H9 (cell line): Measurements from ENCODE around the gene PARD6B. TPM values are rescaled to one million over a fixed set of nuclear protein-coding genes. Genes with fewer than 3 reads are reported as not detected.

Source experiments
- DNase-seq: peaks from one replicate; pipeline ENCODE4 v3.0.0-alpha.2; 2017
- H2AFZ ChIP-seq: one replicate; pipeline ENCODE4 v1.6.1; 2013; ENCODE audit warnings: mild to moderate bottlenecking, low read length, control low read depth, moderate library complexity
- H2AK5ac ChIP-seq: 2 replicates; pipeline ENCODE4 v1.6.1; 2013; ENCODE audit warnings: low read length, control low read depth, mixed read lengths; ENCODE audit not compliant: insufficient read length
- H2BK120ac ChIP-seq: one replicate; pipeline ENCODE4 v1.6.1; 2013; ENCODE audit warnings: low read depth, mild to moderate bottlenecking, low read length, control low read depth, inconsistent platforms; ENCODE audit not compliant: poor library complexity, severe bottlenecking
- H2BK12ac ChIP-seq: 2 replicates; pipeline ENCODE4 v1.6.1; 2013; ENCODE audit warnings: low read length, control low read depth, mixed read lengths, low read depth; ENCODE audit not compliant: insufficient read length
- H2BK15ac ChIP-seq: 2 replicates; pipeline ENCODE4 v1.6.1; 2013; ENCODE audit warnings: low read depth, low read length, control low read depth
- H2BK20ac ChIP-seq: one replicate; pipeline ENCODE4 v1.6.1; 2013; ENCODE audit warnings: low read depth, mild to moderate bottlenecking, low read length, control low read depth, inconsistent platforms; ENCODE audit not compliant: poor library complexity, severe bottlenecking
- H2BK5ac ChIP-seq: 2 replicates; pipeline ENCODE4 v1.6.1; 2013; ENCODE audit warnings: low read length, control low read depth, mixed read lengths; ENCODE audit not compliant: insufficient read length
- H3K14ac ChIP-seq: 2 replicates; pipeline ENCODE4 v1.6.1; 2013; ENCODE audit warnings: low read length, control low read depth; ENCODE audit not compliant: insufficient read depth
- H3K18ac ChIP-seq: 2 replicates; pipeline ENCODE4 v1.6.1; 2013; ENCODE audit warnings: low read depth, mild to moderate bottlenecking, mixed read lengths, low read length, control low read depth; ENCODE audit not compliant: insufficient read length
- H3K23ac ChIP-seq: 2 replicates; pipeline ENCODE4 v1.6.1; 2013; ENCODE audit warnings: low read length, control low read depth, mixed read lengths, low read depth; ENCODE audit not compliant: insufficient read length
- H3K23me2 ChIP-seq: 2 replicates; pipeline ENCODE4 v1.6.1; 2013; ENCODE audit warnings: low read depth, mild to moderate bottlenecking, mixed read lengths, low read length, control low read depth; ENCODE audit not compliant: insufficient read length, poor library complexity, severe bottlenecking
- H3K27ac ChIP-seq: 2 replicates; pipeline ENCODE4 v1.5.1; 2013; ENCODE audit warnings: low read length, control low read depth, mixed read lengths, low read depth; ENCODE audit not compliant: insufficient read length
- H3K27me3 ChIP-seq: 2 replicates; pipeline ENCODE4 v1.6.1; 2013; ENCODE audit warnings: low read length, control low read depth, inconsistent platforms; ENCODE audit not compliant: insufficient read depth
- H3K4ac ChIP-seq: 2 replicates; pipeline ENCODE4 v1.6.1; 2013; ENCODE audit warnings: low read depth, mild to moderate bottlenecking, control low read depth, inconsistent platforms, low read length, moderate library complexity
- H3K4me1 ChIP-seq: 2 replicates; pipeline ENCODE4 v1.6.1; 2013; ENCODE audit warnings: low read length, control low read depth, inconsistent platforms; ENCODE audit not compliant: insufficient read depth
- H3K4me2 ChIP-seq: 2 replicates; pipeline ENCODE4 v1.6.1; 2013; ENCODE audit warnings: low read length, control low read depth, mixed read lengths; ENCODE audit not compliant: insufficient read length, insufficient read depth
- H3K56ac ChIP-seq: 2 replicates; pipeline ENCODE4 v1.6.1; 2013; ENCODE audit warnings: low read depth, mild to moderate bottlenecking, mixed read lengths, low read length, control low read depth; ENCODE audit not compliant: insufficient read length
- H3K79me1 ChIP-seq: 2 replicates; pipeline ENCODE4 v1.6.1; 2013; ENCODE audit warnings: low read depth, mild to moderate bottlenecking, moderate library complexity, low read length, control low read depth, inconsistent platforms; ENCODE audit not compliant: insufficient read depth, poor library complexity, severe bottlenecking
- H3K79me2 ChIP-seq: 2 replicates; pipeline ENCODE4 v1.6.1; 2013; ENCODE audit warnings: low read length, control low read depth, inconsistent platforms; ENCODE audit not compliant: insufficient read depth
- H3K9ac ChIP-seq: 2 replicates; pipeline ENCODE4 v1.6.1; 2013; ENCODE audit warnings: low read length, control low read depth, mixed read lengths; ENCODE audit not compliant: insufficient read length; ENCODE audit errors: extremely low read depth
- H3K9me3 ChIP-seq: one replicate; pipeline ENCODE4 v1.6.1; 2013; ENCODE audit warnings: low read depth, low read length, inconsistent platforms; ENCODE audit not compliant: control insufficient read depth
- H3T11ph ChIP-seq: one replicate; pipeline ENCODE4 v1.6.1; 2013; ENCODE audit warnings: mild to moderate bottlenecking, low read length, control low read depth, inconsistent platforms
- H4K20me1 ChIP-seq: one replicate; pipeline ENCODE4 v1.6.1; 2013; ENCODE audit not compliant: control insufficient read depth, insufficient read length, insufficient read depth
- H4K5ac ChIP-seq: 2 replicates; pipeline ENCODE4 v1.6.1; 2013; ENCODE audit warnings: low read depth, mild to moderate bottlenecking, mixed read lengths, low read length, control low read depth; ENCODE audit not compliant: insufficient read length
- H4K8ac ChIP-seq: replicated peaks from 2 replicates; pipeline ENCODE4 v1.6.1; 2013; ENCODE audit warnings: low read length, control low read depth, mixed read lengths, low read depth; ENCODE audit not compliant: insufficient read length
- H4K91ac ChIP-seq: 2 replicates; pipeline ENCODE4 v1.6.1; 2013; ENCODE audit warnings: low read depth, mild to moderate bottlenecking, moderate library complexity, mixed read lengths, low read length, control low read depth; ENCODE audit not compliant: insufficient read length
- H3K27ac Mint-ChIP-seq, 3 experiments: 2 replicates in 2 of 3; 3 replicates in 1 of 3; pipeline ENCODE4 v1.8.0; 2020 to 2021; ENCODE audit warnings: mixed read lengths in 3 of 3, mild to moderate bottlenecking in 1 of 3, moderate library complexity in 1 of 3
- H3K27me3 Mint-ChIP-seq: 2 replicates; pipeline ENCODE4 v1.8.0; 2021; ENCODE audit warnings: low read depth, mild to moderate bottlenecking, moderate library complexity, mixed read lengths
- H3K36me3 Mint-ChIP-seq, 3 experiments: 2 replicates in 2 of 3; 3 replicates in 1 of 3; pipeline ENCODE4 v1.8.0; 2020 to 2021; ENCODE audit warnings: low read depth in 3 of 3, mixed read lengths in 3 of 3; ENCODE audit not compliant: insufficient read depth in 1 of 3
- H3K4me1 Mint-ChIP-seq, 2 experiments: 2 replicates each; pipeline ENCODE4 v1.8.0; 2020; ENCODE audit warnings: mixed read lengths in 2 of 2
- H3K4me3 Mint-ChIP-seq, 2 experiments: 2 replicates in 1 of 2; 3 replicates in 1 of 2; pipeline ENCODE4 v1.8.0; 2020 to 2021; ENCODE audit warnings: mild to moderate bottlenecking in 2 of 2, mixed read lengths in 2 of 2, moderate library complexity in 1 of 2
- H3K9me3 Mint-ChIP-seq, 2 experiments: 2 replicates in 1 of 2; 3 replicates in 1 of 2; pipeline ENCODE4 v1.8.0; 2020; ENCODE audit warnings: mild to moderate bottlenecking in 2 of 2, mixed read lengths in 2 of 2, moderate library complexity in 1 of 2
- WGBS: extraction: QIAGEN DNeasy Blood & Tissue Kit; methylation state at CpG from one replicate; pipeline ENCODE4 v1.1.7; 2013; ENCODE audit warnings: missing lambda C conversion rate, low lambda C conversion rate, mixed read lengths; ENCODE audit not compliant: insufficient read length; ENCODE audit errors: extremely low coverage; 5-methylcytosine and 5-hydroxymethylcytosine counted together
- total RNA-seq: library from RNA; stranded (reverse); gene quantifications from 2 replicates; pipeline ENCODE4 v1.2.1, GENCODE V29; 2021
- TF ChIP-seq, protein P1 (sequence below): fragments of 200-600 bp; sonication (generic); conservative IDR thresholded peaks from 3 replicates; pipeline ENCODE4 v1.8.0; 2021; ENCODE audit warnings: antibody characterized with exemption, mild to moderate bottlenecking

Gene PARD6B
- total RNA-seq, 1 experiment from 2014 or later: 27.4 TPM

DNA sequence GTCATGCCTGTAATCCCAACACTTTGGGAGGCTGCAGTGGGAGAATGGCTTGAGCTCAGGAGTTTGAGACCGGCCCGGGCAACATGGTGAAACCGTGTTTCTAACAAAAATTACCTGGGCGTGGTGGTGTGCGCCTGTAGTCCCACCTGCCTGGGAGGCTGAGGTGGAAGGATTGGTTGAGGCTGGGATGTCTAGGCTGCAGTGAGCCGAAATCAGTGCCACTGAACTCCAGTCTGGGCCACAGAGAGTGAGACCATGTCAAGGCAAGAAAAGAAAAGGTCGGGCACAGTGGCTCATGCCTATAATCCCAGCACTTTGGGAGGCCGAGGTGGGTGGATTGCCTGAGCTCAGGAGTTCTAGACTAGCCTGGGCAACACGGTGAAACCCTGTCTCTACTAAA, 55.3 kb downstream of the PARD6B start:
- H2AK5ac ChIP-seq: no peak overlapping the region
- no peaks in the 10 kb centered on the region for H3K27me3 ChIP-seq
- no peak overlapping the region for H4K8ac ChIP-seq
- H3K23me2 ChIP-seq: no peaks in the 10 kb centered on the region
- peaks cover 9 to 27% of the 10 kb centered on the region in 2 experiments for H3K4me1 Mint-ChIP-seq
- no peak overlapping the region for H4K91ac ChIP-seq
- TF ChIP-seq, protein P1, sequence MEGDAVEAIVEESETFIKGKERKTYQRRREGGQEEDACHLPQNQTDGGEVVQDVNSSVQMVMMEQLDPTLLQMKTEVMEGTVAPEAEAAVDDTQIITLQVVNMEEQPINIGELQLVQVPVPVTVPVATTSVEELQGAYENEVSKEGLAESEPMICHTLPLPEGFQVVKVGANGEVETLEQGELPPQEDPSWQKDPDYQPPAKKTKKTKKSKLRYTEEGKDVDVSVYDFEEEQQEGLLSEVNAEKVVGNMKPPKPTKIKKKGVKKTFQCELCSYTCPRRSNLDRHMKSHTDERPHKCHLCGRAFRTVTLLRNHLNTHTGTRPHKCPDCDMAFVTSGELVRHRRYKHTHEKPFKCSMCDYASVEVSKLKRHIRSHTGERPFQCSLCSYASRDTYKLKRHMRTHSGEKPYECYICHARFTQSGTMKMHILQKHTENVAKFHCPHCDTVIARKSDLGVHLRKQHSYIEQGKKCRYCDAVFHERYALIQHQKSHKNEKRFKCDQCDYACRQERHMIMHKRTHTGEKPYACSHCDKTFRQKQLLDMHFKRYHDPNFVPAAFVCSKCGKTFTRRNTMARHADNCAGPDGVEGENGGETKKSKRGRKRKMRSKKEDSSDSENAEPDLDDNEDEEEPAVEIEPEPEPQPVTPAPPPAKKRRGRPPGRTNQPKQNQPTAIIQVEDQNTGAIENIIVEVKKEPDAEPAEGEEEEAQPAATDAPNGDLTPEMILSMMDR: no peak
- no peaks in the 10 kb centered on the region for H4K20me1 ChIP-seq
- no peak overlapping the region for H3K14ac ChIP-seq
- no CpG with 5 or more reads among the region's 9 CpGs for WGBS
- no peaks in the 10 kb centered on the region for H3K79me2 ChIP-seq
- H3T11ph ChIP-seq: no peak overlapping the region
- H2BK12ac ChIP-seq: no peak overlapping the region
- no peak overlapping the region for H2BK5ac ChIP-seq
- no peaks in the 10 kb centered on the region for H3K9me3 ChIP-seq
- peaks cover 7 to 12% of the 10 kb centered on the region in 2 experiments; a peak in 4 of 5 replicates for H3K9me3 Mint-ChIP-seq
- H2AFZ ChIP-seq: no peak overlapping the region
- H3K23ac ChIP-seq: no peak overlapping the region
- H3K79me1 ChIP-seq: no peaks in the 10 kb centered on the region
- no peaks in the 10 kb centered on the region; the same call in 1 of the 2 replicates for H3K4me1 ChIP-seq
- H3K27me3 Mint-ChIP-seq: peaks cover 3% of the 10 kb centered on the region; the same call in 1 of the 2 replicates
- H3K9ac ChIP-seq: no peak overlapping the region
- peaks cover 0 to 14% (median 4%) of the 10 kb centered on the region in 3 experiments; a peak in 4 of 7 replicates for H3K36me3 Mint-ChIP-seq
- no peak overlapping the region for H4K5ac ChIP-seq
- H3K27ac Mint-ChIP-seq: no peak overlapping the region
- no peak overlapping the region for H3K18ac ChIP-seq
- no peak overlapping the region for H3K4me3 Mint-ChIP-seq
- no peak overlapping the region for H2BK20ac ChIP-seq
- no peak overlapping the region for H3K27ac ChIP-seq
- H3K56ac ChIP-seq: no peak overlapping the region
- no peak overlapping the region for H3K4ac ChIP-seq
- no peak overlapping the region for H2BK120ac ChIP-seq
- DNase-seq: no peak
- no peak overlapping the region for H3K4me2 ChIP-seq
- H2BK15ac ChIP-seq: no peak overlapping the region
